Heart right ventricle (tissue), 16 donors: ENCODE measurements around the gene ATP5ME. TPM values are rescaled to one million over a fixed set of nuclear protein-coding genes. Genes with fewer than 3 reads are reported as not detected.
"Not testable (repeated sequence)": the region's sequence is repeated elsewhere in the genome, so short reads cannot be mapped to it uniquely, and the experiment has no call there.

ENCODE experiments used
- ATAC-seq, 8 donors: fragments of 200-7000 bp; cut with Tn5 transposase; one replicate each; pipeline ENCODE4 v1.9.1; 2020; ENCODE audit warnings: mild to moderate bottlenecking in 8 of 8, moderate library complexity in 8 of 8, moderate number of reproducible peaks in 1 of 8
- DNase-seq, 2 donors: peaks; one replicate each; pipeline ENCODE4 v3.0.0-alpha.2; 2020
- H3K27ac ChIP-seq, 10 donors: fragments of 200-600 bp; sonication (generic) in 2 of 10; one replicate each; pipeline versions ENCODE4 v1.5.0 to v1.8.0; 2020 to 2022; ENCODE audit warnings: mild to moderate bottlenecking in 3 of 10
- H3K27me3 ChIP-seq, 7 donors: fragments of 200-600 bp; one replicate each; pipeline ENCODE4 v1.8.0; 2021 to 2022; ENCODE audit warnings: mild to moderate bottlenecking in 2 of 7
- H3K36me3 ChIP-seq, 9 donors: fragments of 200-600 bp; sonication (generic) in 1 of 9; one replicate each; pipeline versions ENCODE4 v1.5.0 to v1.8.0; 2020 to 2022; ENCODE audit warnings: mild to moderate bottlenecking in 2 of 9
- H3K4me1 ChIP-seq, 9 donors: fragments of 200-600 bp; sonication (generic) in 1 of 9; one replicate each; pipeline versions ENCODE4 v1.5.0 to v1.8.0; 2020 to 2022; ENCODE audit warnings: mild to moderate bottlenecking in 4 of 9
- H3K4me3 ChIP-seq, 10 donors: fragments of 200-600 bp; sonication (generic) in 2 of 10; one replicate each; pipeline versions ENCODE4 v1.5.0 to v1.8.0; 2020 to 2022; ENCODE audit warnings: mild to moderate bottlenecking in 7 of 10, moderate library complexity in 2 of 10
- H3K9me3 ChIP-seq, 11 donors: fragments of 200-600 bp in 10 of 11; sonication (generic) in 2 of 11; one replicate each; pipeline versions ENCODE4 v1.5.0 to v1.8.0; 2013 to 2022; ENCODE audit warnings: mild to moderate bottlenecking in 2 of 11, control low read depth in 1 of 11, moderate library complexity in 1 of 11
- WGBS, 2 donors: extraction: QIAGEN DNeasy Blood & Tissue Kit; methylation state at CpG; one replicate each; pipeline ENCODE4 v1.1.7; 2013; ENCODE audit warnings: inconsistent platforms in 1 of 2; 5-methylcytosine and 5-hydroxymethylcytosine counted together
- intact Hi-C, 10 donors: fragments of 100-400 bp; cut with DNase I; formaldehyde crosslinking; loops; one replicate each; pipeline versions ENCODE4 v1.11.1 to v1.14.2; 2022
- polyA plus RNA-seq, 2 donors: library from polyadenylated mRNA; stranded (reverse); fragments of 200-250 nt; gene quantifications; one replicate each; pipeline ENCODE4 v1.2.3, GENCODE V29; 2013
- total RNA-seq, 10 donors: library from RNA; stranded (reverse); fragmentation: NEBNext Ultra II Directional in 3 of 10; extraction: Animal tissue kit (Norgen Biotek cat#: 25700) in 3 of 10; gene quantifications; one replicate each; pipeline versions ENCODE4 v1.2.1 to v1.2.4, GENCODE V29; 2021 to 2023
- TF ChIP-seq, protein P1 (sequence below), 9 donors: fragments of 200-600 bp; sonication (generic) in 2 of 9; IDR thresholded peaks; one replicate each; pipeline versions ENCODE4 v1.5.0 to v1.8.0; 2021 to 2022; ENCODE audit warnings: antibody characterized with exemption in 9 of 9, mild to moderate bottlenecking in 5 of 9, moderate library complexity in 1 of 9
- donor health status: Arrhythmogenic right ventricular cardiomyopathy.
- donor health status: ischemic (EF 13 %, LVEDD 7.1; RV severe dilation, severe dysfunction).
- donor health status: healthy with polysubstance abuse.
- donor health status: DM: no; HTN: yes; CAD: no.
- donor health status: DM: no; HTN: no; CAD: no.
- donor health status: ischemic (EF 25% LVEDD 6.9; RV normal size, moderate dysfunction).
- donor health status: ischemic (EF 25% LVEDD 5.7; RV mildly dilated, moderate dysfunction).
- donor health status: healthy.
- donor health status: DM: yes; HTN: yes; CAD: no.
- donor health status: Ischemic cardiomyopathy.
- donor health status: ischemic (EF 35%, LVEDD 5.7; RV mildly dilated, moderate dysfunction).
- donor health status: nonischemic (EF 11% LVEDD 7.7; RV severe dilation, severe dysfunction).
- donor health status: DM: yes; HTN: yes; CAD: no.
- donor health status: PGD.
- donor health status: ischemic (EF 29% LVEDD 5.4; RV normal size, mild dysfunction).
- donor health status: nonischemic (EF 23%, LVEDD 6.1; RV moderate dilation, normal function).

ATP5ME gene
- total and polyA plus RNA-seq, 12 donors, result 651 to 4,239 (median 1,012) TPM

DNA sequence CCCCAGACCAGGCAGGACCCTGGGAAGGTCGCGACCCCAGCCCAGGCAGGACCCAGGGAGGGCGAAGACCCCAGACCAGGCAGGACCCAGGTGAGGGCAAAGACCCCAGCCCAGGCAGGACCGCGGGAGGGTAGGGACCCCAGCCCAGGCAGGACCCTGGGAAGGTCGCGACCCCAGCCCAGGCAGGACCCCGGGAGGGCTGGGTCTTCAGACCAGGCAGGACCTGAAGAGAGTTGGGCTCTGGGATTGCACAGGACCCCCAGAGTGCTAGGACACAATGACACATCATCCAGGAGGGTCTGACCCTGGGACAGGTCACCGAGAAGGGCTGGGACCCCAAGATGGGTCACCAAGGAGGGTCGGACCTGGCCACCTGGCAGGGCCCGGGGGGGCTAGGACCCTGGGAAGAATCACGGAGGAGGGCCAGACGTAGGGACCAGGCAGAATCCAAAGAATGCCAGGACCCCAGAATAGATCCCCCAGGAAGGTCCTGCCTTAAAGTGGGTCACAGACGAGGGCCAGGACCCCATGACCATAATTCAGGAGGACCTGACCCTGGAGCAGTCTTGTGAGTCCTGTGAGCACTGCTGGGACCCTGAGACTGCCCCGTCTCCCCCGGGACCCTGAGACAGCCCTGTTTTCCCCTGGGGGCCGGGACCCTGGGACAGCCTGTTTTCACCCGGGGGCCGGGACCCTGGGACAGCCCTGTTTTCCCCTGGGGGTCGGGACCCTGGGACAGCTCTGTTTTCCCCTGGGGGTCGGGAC lies 32.9 kb upstream of the ATP5ME start:
- peak overlapping the region in 9 of 10 donors; percentile 27 to 99 (median 88) for H3K4me3 ChIP-seq
- intact Hi-C loops, result no loop called here
- no peak for DNase-seq
- peaks cover 0 to 3% (median 0%) of the 10 kb centered on the region in 9 donors for H3K36me3 ChIP-seq
- TF ChIP-seq, protein P1, sequence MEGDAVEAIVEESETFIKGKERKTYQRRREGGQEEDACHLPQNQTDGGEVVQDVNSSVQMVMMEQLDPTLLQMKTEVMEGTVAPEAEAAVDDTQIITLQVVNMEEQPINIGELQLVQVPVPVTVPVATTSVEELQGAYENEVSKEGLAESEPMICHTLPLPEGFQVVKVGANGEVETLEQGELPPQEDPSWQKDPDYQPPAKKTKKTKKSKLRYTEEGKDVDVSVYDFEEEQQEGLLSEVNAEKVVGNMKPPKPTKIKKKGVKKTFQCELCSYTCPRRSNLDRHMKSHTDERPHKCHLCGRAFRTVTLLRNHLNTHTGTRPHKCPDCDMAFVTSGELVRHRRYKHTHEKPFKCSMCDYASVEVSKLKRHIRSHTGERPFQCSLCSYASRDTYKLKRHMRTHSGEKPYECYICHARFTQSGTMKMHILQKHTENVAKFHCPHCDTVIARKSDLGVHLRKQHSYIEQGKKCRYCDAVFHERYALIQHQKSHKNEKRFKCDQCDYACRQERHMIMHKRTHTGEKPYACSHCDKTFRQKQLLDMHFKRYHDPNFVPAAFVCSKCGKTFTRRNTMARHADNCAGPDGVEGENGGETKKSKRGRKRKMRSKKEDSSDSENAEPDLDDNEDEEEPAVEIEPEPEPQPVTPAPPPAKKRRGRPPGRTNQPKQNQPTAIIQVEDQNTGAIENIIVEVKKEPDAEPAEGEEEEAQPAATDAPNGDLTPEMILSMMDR (IDR thresholded peaks at IDR 0.05), result no peak
- H3K9me3 ChIP-seq, result no peaks in the 10 kb centered on the region
- H3K27me3 ChIP-seq, result no peaks in the 10 kb centered on the region
- peaks cover 8 to 30% (median 22%) of the 10 kb centered on the region in 9 donors for H3K4me1 ChIP-seq
- ATAC-seq, result no peak
- WGBS, 2 donors, result 44 to 53% methylated on average over 14 to 21 of the region's 21 CpGs
- H3K27ac ChIP-seq, result peak overlapping the region in 3 of 10 donors; percentile 18 to 47 (median 35)

DNA sequence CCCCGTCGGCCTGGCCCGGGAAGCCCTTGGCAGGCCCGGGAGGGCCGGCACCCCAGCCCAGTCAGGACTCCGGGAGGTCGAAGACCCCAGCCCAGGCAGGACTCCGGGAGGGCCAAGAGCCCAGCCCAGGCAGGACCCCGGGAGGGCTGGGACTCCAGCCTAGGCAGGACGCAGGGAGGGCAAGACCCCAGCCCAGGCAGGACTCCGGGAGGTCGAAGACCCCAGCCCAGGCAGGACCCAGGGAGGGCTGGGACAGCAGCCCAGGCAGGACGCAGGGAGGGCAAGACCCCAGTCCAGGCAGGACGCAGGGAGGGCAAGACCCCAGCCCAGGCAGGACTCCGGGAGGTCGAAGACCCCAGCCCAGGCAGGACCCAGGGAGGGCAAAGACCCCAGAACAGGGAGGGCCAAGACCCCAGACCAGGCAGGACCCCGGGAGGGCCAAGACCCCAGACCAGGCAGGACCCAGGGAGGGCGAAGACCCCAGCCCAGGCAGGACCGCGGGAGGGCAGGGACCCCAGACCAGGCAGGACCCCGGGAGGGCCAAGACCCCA lies 32.1 kb upstream of the ATP5ME start:
- H3K4me3 ChIP-seq, result peak overlapping the region; percentile 88 to 99 (median 94)
- WGBS, 2 donors, result 3 to 5% methylated on average over 21 of the region's 21 CpGs
- ATAC-seq, DNase-seq, H3K9me3 ChIP-seq, H3K36me3 ChIP-seq, intact Hi-C loops, H3K27me3 ChIP-seq: not testable (repeated sequence)
- peak overlapping the region; percentile 67 to 97 (median 92) for H3K27ac ChIP-seq
- H3K4me1 ChIP-seq, result peaks cover 8 to 30% (median 22%) of the 10 kb centered on the region in 9 donors

DNA sequence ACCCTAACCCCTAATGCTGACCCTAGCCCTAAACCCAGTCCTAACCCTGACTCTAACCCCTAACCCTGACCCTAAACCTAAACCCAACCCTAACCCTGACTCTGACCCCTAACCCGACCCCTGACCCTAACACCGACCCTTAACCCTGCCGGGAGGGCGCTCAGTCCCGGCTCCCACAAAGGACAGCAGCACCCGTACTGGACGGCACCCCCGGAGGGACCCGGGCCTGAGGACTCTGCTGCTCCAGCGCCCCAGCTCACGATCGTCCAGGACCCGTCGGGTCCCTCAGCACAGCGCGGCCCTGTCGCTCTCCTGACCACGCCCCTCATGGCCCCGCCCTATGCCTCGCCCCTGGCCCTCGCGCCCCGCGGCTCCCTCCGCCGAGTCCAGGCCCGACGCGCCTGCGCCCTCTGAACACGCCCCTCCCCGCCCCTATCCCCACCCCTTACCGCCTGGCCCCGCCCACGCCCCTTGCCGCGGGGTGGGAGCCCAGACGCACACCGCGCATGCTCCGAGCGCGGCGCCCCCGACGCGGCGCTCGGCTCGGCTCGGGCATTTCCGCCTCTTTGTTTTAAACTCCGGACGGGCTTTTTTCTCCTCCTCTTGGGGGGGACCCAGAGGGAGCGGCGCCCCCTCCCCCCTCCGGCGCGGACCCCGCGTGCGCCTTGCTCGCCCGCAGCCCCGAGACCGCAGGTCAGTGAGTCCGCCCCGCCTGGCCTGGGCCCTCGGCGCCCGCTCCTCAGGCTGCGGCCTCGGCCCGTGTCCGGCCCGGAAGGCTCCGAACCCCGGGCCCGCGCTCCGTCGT lies 31.4 kb upstream of the ATP5ME start, which contains the start of gene PCGF3:
Gene PCGF3 (plus strand): TSS at position 555 of the 805 bp plus-strand sequence. CDS start 27,849 bp downstream, outside the sequence.
- 2 to 3% methylated on average over 77 to 82 of the region's 82 CpGs for WGBS, 2 donors

DNA sequence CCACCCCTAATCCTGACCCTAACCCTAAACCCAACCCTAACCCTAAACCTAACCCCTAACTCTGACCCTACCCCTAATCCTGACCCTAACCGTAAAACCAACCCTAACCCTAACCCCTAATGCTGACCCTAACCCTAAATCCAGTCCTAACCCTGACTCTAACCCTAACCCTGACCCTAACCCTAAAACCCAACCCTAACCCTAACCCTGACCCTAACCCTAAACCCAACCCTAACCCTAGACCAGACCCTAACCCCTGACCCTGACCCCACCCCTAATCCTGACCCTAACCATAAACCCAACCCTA lies 30.8 kb upstream of the ATP5ME start:
- Histone ChIP-seq H3K27ac (peak overlapping the region in 2 of 10 donors; percentile 93 to 97), H3K4me1 (peaks cover 8 to 32% (median 22%) of the 10 kb centered on the region in 9 donors), H3K27me3 (no peaks in the 10 kb centered on the region), H3K4me3 (peak overlapping the region in 8 of 10 donors; percentile 88 to 99 (median 94)), H3K36me3 (peaks cover 0 to 3% (median 0%) of the 10 kb centered on the region in 9 donors), H3K9me3 (no peaks in the 10 kb centered on the region)
- intact Hi-C loops, result no loop called here
- no peak for DNase-seq
- WGBS, 2 donors, result 94 to 96% methylated on average over 1 of the region's 1 CpG
- TF ChIP-seq, protein P1 (IDR thresholded peaks at IDR 0.05), result no peak
- peak in 1 of 8 donors; percentile 6 for ATAC-seq

More for the DNA sequence above, 31.4 kb upstream of the ATP5ME start, which contains the start of gene PCGF3:
- Histone ChIP-seq H3K9me3 (no peaks in the 10 kb centered on the region), H3K4me1 (peaks cover 8 to 30% (median 22%) of the 10 kb centered on the region in 9 donors), H3K27me3 (no peaks in the 10 kb centered on the region), H3K4me3 (peak within 1 kb of the TSS; percentile 88 to 99 (median 94)), H3K36me3 (peaks cover 0 to 3% (median 0%) of the 10 kb centered on the region in 9 donors), H3K27ac (peak within 1 kb of the TSS; percentile 67 to 97 (median 92))
- peak; percentile 97 to 99 (median 98) for ATAC-seq
- peak; percentile 97 to 99 for DNase-seq
- TF ChIP-seq, protein P1 (IDR thresholded peaks at IDR 0.05), result no peak
- intact Hi-C loops, result no loop called here
